Medulla oblongata (tissue), 1 donor: ENCODE measurements around the gene AP1AR.

Experiments
- DNase-seq: peaks from one replicate; pipeline ENCODE4 v3.0.0-alpha.2; 2015; ENCODE audit errors: extremely low spot score

AP1AR gene

DNA sequence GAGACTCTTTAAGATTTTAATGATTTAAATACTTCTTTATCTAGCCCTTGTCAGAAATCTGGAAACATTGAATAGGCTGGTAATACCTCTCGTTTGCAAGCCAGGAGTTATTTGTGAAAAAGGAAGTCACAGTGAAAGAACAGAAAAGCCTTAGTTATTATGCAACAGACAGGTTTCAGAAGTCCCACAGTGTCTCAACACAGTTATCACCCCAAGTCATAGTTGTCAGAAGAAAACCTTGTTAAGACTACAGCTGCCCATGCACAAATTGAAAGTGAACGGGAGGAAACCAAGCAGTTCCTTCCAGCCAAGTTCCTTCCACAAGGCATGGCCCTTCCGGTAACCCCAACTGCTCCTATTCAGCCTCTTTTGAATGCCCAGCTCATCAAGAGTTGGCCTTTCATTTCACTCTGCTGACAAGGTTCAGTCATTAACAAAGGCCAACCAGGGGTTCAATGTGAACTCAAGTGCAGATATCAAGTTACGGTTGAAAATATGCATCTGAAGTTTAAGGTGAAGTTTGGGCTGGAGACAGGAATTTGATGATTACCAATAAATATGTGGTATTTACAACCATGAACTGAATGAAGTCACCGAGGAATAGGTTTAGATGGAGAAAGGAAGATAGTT is 81.1 kb downstream of the AP1AR start:
- peak; percentile 35 for DNase-seq

- DNase-seq, result peak; percentile 45
Observed at GRCh38 chr4:112315446-112315845, 83.9 kb downstream of the AP1AR start.

- DNase-seq, result no peak
Observed at GRCh38 chr4:112316360-112316759, 84.8 kb downstream of the AP1AR start.

DNA sequence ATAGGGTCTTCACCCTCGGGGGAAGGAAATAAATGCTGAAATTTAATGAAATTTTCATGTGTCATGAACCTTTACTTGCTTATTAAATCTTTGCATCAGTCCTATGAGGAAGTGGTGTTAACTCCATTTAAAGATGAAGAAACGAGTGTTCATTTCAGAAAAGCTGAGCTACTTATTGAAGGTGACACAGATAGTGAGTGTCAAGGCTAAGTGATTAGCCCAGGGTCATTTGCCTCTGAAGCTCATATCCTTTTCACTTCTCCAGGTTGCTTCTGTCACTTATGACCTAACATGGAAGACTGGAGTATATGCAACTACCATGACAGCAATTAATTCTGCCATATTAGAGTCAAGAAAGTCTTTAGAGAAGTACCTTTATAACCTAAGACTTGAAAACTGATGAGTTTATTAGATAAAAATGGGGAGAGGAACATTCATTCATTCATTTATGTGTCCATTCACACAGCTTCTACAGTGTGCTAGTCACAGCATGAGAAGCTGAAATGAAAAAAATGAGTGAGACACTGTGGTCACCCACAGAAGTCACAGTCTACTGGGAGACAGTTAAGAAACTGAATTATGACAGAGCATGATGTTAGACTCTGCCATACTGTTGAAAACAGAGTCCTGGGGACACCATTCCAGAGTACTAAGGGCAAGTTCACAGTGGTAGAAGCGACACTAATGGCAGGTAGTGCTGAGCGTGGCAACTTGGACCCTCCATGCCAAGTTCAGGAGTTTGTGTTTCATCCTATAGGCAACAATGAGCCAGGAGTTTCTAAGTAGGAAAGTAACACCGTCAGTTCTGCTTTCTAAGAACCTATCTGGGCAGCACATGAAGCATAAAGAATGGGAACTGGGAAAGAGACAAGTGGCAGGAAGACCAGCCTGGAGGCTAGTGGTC is 86.9 kb downstream of the AP1AR start:
- no peak for DNase-seq
